WI38 (cell line): ENCODE results near the gene GRM6.

ENCODE experiments used
- H3K4me3 ChIP-seq: 2 replicates; pipeline ENCODE4 v1.5.1; 2011; ENCODE audit warnings: low read depth, mild to moderate bottlenecking, control low read depth, low read length
- CTCF ChIP-seq: IDR thresholded peaks from 2 replicates; pipeline ENCODE4 v1.5.1; 2012; ENCODE audit warnings: low read depth, mild to moderate bottlenecking, control low read depth, low read length

GRM6 gene

GRCh38 chr5:178983728-178984127 is 11.4 kb downstream of the GRM6 start:
- TF ChIP-seq CTCF: no peak
- H3K4me3 ChIP-seq: no peak overlapping the region

- TF ChIP-seq CTCF: no peak
- no peak overlapping the region for H3K4me3 ChIP-seq
Observed at GRCh38 chr5:178982941-178983340, 12.2 kb downstream of the GRM6 start.

GRCh38 chr5:178981381-178981780 is 13.7 kb downstream of the GRM6 start:
- no peak overlapping the region for H3K4me3 ChIP-seq

GRCh38 chr5:178965465-178966055 is 29.6 kb downstream of the GRM6 start:
- H3K4me3 ChIP-seq: no peak overlapping the region
- TF ChIP-seq CTCF: no peak

More at GRCh38 chr5:178981381-178981780, 13.7 kb downstream of the GRM6 start:
- TF ChIP-seq CTCF: no peak

- no peak overlapping the region for H3K4me3 ChIP-seq
- no peak for TF ChIP-seq CTCF
Observed at GRCh38 chr5:178941361-178941760, 53.8 kb downstream of the GRM6 start.

GRCh38 chr5:178940569-178941360 is 54.4 kb downstream of the GRM6 start, which contains the start of gene ZNF454:
TSS of gene ZNF454 (plus strand) at chr5:178941198. CDS start at chr5:178942792, 1,594 bp downstream.
- peak within 1 kb of the TSS; percentile 24; the same call in 1 of the 2 replicates for H3K4me3 ChIP-seq
- TF ChIP-seq CTCF: no peak
